Endodermal cell (in vitro differentiated cells): Measurements from ENCODE around the gene THAP5. TPM values are rescaled to one million over a fixed set of nuclear protein-coding genes. Genes with fewer than 3 reads are reported as not detected.
"Not testable (repeated sequence)": the region's sequence is repeated elsewhere in the genome, so short reads cannot be mapped to it uniquely, and the experiment has no call there.

ENCODE experiments used
- DNase-seq: peaks from one replicate; pipeline ENCODE4 v3.0.0-alpha.2; 2017
- H3K27ac ChIP-seq: 2 replicates; pipeline ENCODE4 v1.5.1; 2013; ENCODE audit warnings: mild to moderate bottlenecking, low read depth, low read length, moderate library complexity
- H3K27me3 ChIP-seq: 2 replicates; pipeline ENCODE4 v1.6.1; 2013; ENCODE audit warnings: mild to moderate bottlenecking, low read length, moderate library complexity; ENCODE audit not compliant: insufficient read depth, control insufficient read depth, poor library complexity, severe bottlenecking
- H3K36me3 ChIP-seq: 2 replicates; pipeline ENCODE4 v1.7.0; 2013; ENCODE audit warnings: mild to moderate bottlenecking, low read length, moderate library complexity; ENCODE audit not compliant: control insufficient read depth, insufficient read depth
- H3K4me1 ChIP-seq: one replicate; pipeline ENCODE4 v1.7.0; 2013; ENCODE audit warnings: low read length; ENCODE audit not compliant: control insufficient read depth, insufficient read depth
- H3K4me3 ChIP-seq: 2 replicates; pipeline ENCODE4 v1.5.1; 2013; ENCODE audit warnings: mild to moderate bottlenecking, low read length, moderate library complexity
- H3K9ac ChIP-seq: 2 replicates; pipeline ENCODE4 v1.6.1; 2013; ENCODE audit warnings: mild to moderate bottlenecking, low read length, moderate library complexity; ENCODE audit not compliant: poor library complexity, severe bottlenecking; ENCODE audit errors: extremely low read depth
- H3K9me3 ChIP-seq: 2 replicates; pipeline ENCODE4 v1.6.1; 2013; ENCODE audit warnings: mild to moderate bottlenecking, low read length, moderate library complexity; ENCODE audit not compliant: control insufficient read depth
- H3K27ac Mint-ChIP-seq: 2 replicates; pipeline ENCODE4 v1.8.0; 2020; ENCODE audit warnings: mixed read lengths
- H3K27me3 Mint-ChIP-seq: 2 replicates; pipeline ENCODE4 v1.8.0; 2021; ENCODE audit warnings: mild to moderate bottlenecking, mixed read lengths; ENCODE audit not compliant: insufficient read depth
- H3K36me3 Mint-ChIP-seq: 2 replicates; pipeline ENCODE4 v1.8.0; 2020; ENCODE audit warnings: low read depth, mixed read lengths
- H3K4me1 Mint-ChIP-seq: 2 replicates; pipeline ENCODE4 v1.8.0; 2020; ENCODE audit warnings: mixed read lengths
- H3K4me3 Mint-ChIP-seq: 2 replicates; pipeline ENCODE4 v1.8.0; 2020; ENCODE audit warnings: mild to moderate bottlenecking, moderate library complexity, mixed read lengths
- H3K9me3 Mint-ChIP-seq: 2 replicates; pipeline ENCODE4 v1.8.0; 2020; ENCODE audit warnings: mild to moderate bottlenecking, mixed read lengths
- WGBS, 2 experiments: methylation state at CpG; one replicate each; pipeline versions ENCODE4 v1.1.5 to v1.1.7; 2013; ENCODE audit warnings: missing lambda C conversion rate in 2 of 2, mixed read lengths in 1 of 2; ENCODE audit not compliant: insufficient coverage in 1 of 2, insufficient read length in 1 of 2; 5-methylcytosine and 5-hydroxymethylcytosine counted together
- total RNA-seq, 2 donors: library from RNA; stranded (reverse); fragmentation: NEBNext Ultra II Directional in 1 of 2; extraction: Animal tissue kit (Norgen Biotek cat#: 25700) in 1 of 2; gene quantifications; 2 replicates in 1 of 2; 3 replicates in 1 of 2; pipeline ENCODE4 v1.2.1, GENCODE V29; 2021
- TF ChIP-seq, protein P1 (sequence below): fragments of 200-600 bp; sonication (generic); conservative IDR thresholded peaks from 2 replicates; pipeline ENCODE4 v1.5.0; 2021; ENCODE audit warnings: antibody characterized with exemption, mild to moderate bottlenecking

THAP5 gene
- total RNA-seq, 2 donors from 2014 or later, result 21.5 to 23.8 TPM

DNA sequence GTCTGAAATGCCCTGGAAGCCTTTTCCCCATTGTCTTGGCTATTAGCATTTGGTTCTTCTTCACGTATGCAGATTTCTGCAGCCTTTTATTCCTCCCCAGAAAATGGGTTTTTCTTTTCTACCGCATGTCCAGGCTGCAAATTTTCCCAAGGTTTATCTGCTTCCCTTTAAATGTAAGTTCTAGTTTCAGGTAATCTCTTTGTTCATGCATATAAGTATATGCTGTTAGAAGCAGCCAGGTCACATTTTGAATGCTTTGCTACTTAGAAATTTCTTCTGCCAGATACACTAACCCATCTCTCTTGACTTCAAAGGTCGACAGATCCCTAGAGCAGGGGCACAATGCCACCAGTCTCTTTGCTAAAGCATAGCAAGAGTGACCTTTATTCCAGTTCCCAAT lies 12.3 kb downstream of the THAP5 start:
- Mint-ChIP-seq H3K4me1 (no peaks in the 10 kb centered on the region), H3K36me3 (peaks cover 19% of the 10 kb centered on the region), H3K27ac (no peak overlapping the region), H3K9me3 (peaks cover 31% of the 10 kb centered on the region), H3K27me3 (no peaks in the 10 kb centered on the region), H3K4me3 (no peak overlapping the region)
- peaks cover 28% of the 10 kb centered on the region for H3K9me3 ChIP-seq
- no peak for DNase-seq
- WGBS, 2 experiments, result 87 to 93% methylated on average over 3 of the region's 3 CpGs
- H3K4me1 ChIP-seq, result no peaks in the 10 kb centered on the region
- TF ChIP-seq, protein P1, sequence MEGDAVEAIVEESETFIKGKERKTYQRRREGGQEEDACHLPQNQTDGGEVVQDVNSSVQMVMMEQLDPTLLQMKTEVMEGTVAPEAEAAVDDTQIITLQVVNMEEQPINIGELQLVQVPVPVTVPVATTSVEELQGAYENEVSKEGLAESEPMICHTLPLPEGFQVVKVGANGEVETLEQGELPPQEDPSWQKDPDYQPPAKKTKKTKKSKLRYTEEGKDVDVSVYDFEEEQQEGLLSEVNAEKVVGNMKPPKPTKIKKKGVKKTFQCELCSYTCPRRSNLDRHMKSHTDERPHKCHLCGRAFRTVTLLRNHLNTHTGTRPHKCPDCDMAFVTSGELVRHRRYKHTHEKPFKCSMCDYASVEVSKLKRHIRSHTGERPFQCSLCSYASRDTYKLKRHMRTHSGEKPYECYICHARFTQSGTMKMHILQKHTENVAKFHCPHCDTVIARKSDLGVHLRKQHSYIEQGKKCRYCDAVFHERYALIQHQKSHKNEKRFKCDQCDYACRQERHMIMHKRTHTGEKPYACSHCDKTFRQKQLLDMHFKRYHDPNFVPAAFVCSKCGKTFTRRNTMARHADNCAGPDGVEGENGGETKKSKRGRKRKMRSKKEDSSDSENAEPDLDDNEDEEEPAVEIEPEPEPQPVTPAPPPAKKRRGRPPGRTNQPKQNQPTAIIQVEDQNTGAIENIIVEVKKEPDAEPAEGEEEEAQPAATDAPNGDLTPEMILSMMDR, result no peak
- H3K9ac ChIP-seq, result no peak overlapping the region
- H3K27ac ChIP-seq, result no peak overlapping the region
- no peaks in the 10 kb centered on the region for H3K27me3 ChIP-seq
- no peak overlapping the region for H3K4me3 ChIP-seq
- H3K36me3 ChIP-seq, result peaks cover 2% of the 10 kb centered on the region

DNA sequence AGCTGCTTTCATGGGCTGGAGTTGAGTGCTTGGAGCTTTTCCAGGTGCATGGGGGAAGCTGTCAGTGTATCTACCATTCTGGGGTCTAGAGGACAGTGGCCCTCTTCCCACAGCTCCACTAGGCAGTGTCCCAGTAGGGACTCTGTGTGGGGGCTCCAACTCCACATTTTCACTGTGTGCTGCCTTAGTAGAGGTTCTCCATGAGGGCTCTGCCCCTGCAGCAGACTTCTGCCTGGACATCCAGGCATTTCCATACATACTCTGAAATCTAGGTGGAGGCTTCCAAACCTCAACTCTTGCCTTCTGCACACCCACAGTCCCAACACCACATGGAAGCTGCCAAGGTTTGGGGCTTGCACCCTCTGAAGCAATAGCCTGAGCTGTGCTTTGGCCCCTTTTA lies 12.8 kb downstream of the THAP5 start:
- not testable (repeated sequence) for H3K27me3 Mint-ChIP-seq, H3K4me3 Mint-ChIP-seq
- peaks cover 31% of the 10 kb centered on the region for H3K9me3 Mint-ChIP-seq

DNA sequence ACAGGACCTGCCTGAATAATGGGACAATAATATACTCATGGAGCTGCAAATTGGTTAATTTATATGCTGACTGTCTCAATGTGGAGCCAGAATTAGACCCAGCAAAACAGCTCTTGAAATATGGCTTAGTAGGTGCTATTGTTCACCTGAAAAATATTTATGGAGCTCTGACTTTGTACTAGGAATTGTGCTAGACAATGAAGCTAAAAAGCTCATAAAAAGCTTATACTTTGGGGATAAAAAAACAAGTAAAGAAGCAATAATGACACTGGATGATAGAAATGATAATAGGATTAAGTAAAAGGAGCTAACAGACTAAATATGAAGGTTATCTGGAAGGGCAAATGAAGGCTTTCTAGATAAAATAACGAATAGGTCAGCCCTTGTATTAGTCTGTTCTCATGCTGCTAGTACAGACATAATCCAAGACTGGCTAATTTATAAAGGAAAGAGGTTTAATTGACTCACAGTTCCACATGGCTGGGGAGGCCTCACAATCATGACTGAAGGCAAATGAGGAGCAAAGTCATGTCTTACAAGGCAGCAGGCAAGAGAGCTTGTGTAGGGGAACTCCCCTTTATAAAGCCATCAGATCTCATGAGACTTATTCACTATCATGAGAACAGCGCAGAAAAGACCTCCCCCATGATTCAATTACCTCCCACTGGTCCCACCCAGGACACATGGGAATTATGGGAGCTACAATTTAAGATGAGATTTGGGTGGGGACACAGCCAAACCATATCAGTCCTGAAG lies 21.2 kb downstream of the THAP5 start:
- H3K4me1 ChIP-seq, H3K27me3 Mint-ChIP-seq, H3K27ac Mint-ChIP-seq, H3K9me3 ChIP-seq, DNase-seq, H3K36me3 ChIP-seq, H3K4me3 Mint-ChIP-seq, H3K4me3 ChIP-seq, H3K36me3 Mint-ChIP-seq, H3K4me1 Mint-ChIP-seq, H3K27me3 ChIP-seq, H3K27ac ChIP-seq, H3K9ac ChIP-seq, H3K9me3 Mint-ChIP-seq: not testable (repeated sequence)
- WGBS, 2 experiments, result 93 to 100% methylated on average over 1 to 2 of the region's 2 CpGs

More for the DNA sequence above, 12.8 kb downstream of the THAP5 start:
- DNase-seq, H3K4me3 ChIP-seq, H3K4me1 ChIP-seq, H3K27ac ChIP-seq, H3K27me3 ChIP-seq, H3K9ac ChIP-seq, H3K36me3 ChIP-seq, H3K27ac Mint-ChIP-seq, H3K4me1 Mint-ChIP-seq: not testable (repeated sequence)
- peaks cover 19% of the 10 kb centered on the region for H3K36me3 Mint-ChIP-seq
- H3K9me3 ChIP-seq, result peaks cover 28% of the 10 kb centered on the region

DNA sequence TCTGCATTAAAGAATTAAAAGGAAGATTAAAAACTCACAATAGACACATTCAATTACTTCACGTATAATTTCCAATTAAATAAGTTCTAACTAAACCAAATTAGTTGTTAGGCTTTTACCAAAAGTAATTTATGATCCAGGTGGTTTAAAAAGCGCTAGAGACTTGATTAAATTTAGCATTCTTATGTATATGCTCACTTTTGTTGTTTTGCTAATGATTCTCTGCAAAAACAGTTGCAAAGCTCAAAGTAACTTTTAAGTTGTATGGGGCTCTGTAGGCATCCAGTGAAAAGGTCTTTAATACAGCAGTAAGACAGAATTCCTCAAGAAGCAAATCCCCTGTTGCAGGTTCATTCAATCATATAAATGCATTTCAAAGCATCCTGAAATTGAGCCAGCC lies 28.0 kb downstream of the THAP5 start:
- no peaks in the 10 kb centered on the region for H3K27me3 Mint-ChIP-seq

DNA sequence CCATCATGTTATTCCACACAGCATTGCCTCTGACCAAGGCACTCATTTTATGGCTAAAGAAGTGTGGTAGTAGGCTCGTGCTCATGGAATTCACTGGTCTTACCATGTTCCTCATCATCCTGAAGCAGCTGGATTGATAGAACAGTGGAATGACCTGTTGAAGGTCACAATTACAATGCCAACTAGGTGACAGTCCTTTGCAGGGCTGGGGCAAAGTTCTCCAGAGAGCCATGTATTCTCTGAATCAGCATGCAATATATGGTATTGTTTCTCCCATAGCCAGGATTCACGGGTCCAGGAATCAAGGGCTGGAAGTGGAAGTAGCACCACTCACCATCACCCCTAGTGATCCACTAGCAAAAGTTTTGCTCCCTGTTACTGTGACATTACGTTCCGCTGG lies 30.8 kb downstream of the THAP5 start:
- not testable (repeated sequence) for H3K27me3 Mint-ChIP-seq, H3K36me3 Mint-ChIP-seq, H3K4me1 ChIP-seq, H3K27ac ChIP-seq, H3K27me3 ChIP-seq, H3K4me3 ChIP-seq, H3K27ac Mint-ChIP-seq, H3K9me3 ChIP-seq, H3K9me3 Mint-ChIP-seq, H3K36me3 ChIP-seq, H3K9ac ChIP-seq, DNase-seq, H3K4me3 Mint-ChIP-seq, H3K4me1 Mint-ChIP-seq
- 90 to 94% methylated on average over 3 to 4 of the region's 4 CpGs for WGBS, 2 experiments

More for the DNA sequence above, 28.0 kb downstream of the THAP5 start:
- H3K4me1 Mint-ChIP-seq, result peaks cover 7% of the 10 kb centered on the region
- no peak overlapping the region for H3K9ac ChIP-seq
- TF ChIP-seq, protein P1, result no peak
- H3K4me3 Mint-ChIP-seq, result no peak overlapping the region
- no peaks in the 10 kb centered on the region for H3K9me3 ChIP-seq
- no peak overlapping the region for H3K27ac ChIP-seq
- no peaks in the 10 kb centered on the region for H3K36me3 Mint-ChIP-seq
- no peaks in the 10 kb centered on the region for H3K27me3 ChIP-seq
- no peak overlapping the region for H3K27ac Mint-ChIP-seq
- no peak overlapping the region for H3K4me3 ChIP-seq
- DNase-seq, result no peak
- H3K9me3 Mint-ChIP-seq, result no peaks in the 10 kb centered on the region
- no peaks in the 10 kb centered on the region for H3K4me1 ChIP-seq
- 48 to 50% methylated on average over 1 to 2 of the region's 2 CpGs for WGBS, 2 experiments
- no peaks in the 10 kb centered on the region for H3K36me3 ChIP-seq

DNA sequence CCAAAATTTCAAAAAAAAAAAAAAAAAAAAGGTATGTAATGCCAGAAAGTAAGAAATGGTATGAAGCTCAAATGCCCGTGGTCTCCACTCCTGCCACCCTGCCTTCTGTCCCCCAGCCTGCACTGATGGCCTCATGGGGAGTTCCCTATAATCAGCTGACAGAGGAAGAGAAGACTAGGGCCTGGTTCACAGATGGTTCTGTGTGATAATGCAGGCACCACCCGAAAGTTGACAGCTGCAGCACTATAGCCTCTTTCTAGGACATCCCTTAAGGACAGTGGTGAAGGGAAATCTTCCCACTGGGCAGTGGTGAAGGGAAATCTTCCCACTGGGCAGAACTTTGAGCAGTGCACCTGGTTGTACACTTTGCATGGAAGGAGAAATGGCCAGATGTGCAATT lies 31.3 kb downstream of the THAP5 start:
- not testable (repeated sequence) for H3K27me3 Mint-ChIP-seq, H3K9ac ChIP-seq, H3K27me3 ChIP-seq, H3K36me3 ChIP-seq, H3K4me3 ChIP-seq, DNase-seq, H3K27ac Mint-ChIP-seq, H3K9me3 ChIP-seq, H3K4me3 Mint-ChIP-seq, H3K4me1 Mint-ChIP-seq, H3K27ac ChIP-seq, H3K36me3 Mint-ChIP-seq, H3K4me1 ChIP-seq, H3K9me3 Mint-ChIP-seq
- WGBS, 2 experiments, result 85 to 100% methylated on average over 1 to 2 of the region's 2 CpGs
